ENCODE results near the gene HDHD5.
A peak's percentile ranks its signal among the peaks of the same experiment; 100 is the strongest.

Gene HDHD5

DNA sequence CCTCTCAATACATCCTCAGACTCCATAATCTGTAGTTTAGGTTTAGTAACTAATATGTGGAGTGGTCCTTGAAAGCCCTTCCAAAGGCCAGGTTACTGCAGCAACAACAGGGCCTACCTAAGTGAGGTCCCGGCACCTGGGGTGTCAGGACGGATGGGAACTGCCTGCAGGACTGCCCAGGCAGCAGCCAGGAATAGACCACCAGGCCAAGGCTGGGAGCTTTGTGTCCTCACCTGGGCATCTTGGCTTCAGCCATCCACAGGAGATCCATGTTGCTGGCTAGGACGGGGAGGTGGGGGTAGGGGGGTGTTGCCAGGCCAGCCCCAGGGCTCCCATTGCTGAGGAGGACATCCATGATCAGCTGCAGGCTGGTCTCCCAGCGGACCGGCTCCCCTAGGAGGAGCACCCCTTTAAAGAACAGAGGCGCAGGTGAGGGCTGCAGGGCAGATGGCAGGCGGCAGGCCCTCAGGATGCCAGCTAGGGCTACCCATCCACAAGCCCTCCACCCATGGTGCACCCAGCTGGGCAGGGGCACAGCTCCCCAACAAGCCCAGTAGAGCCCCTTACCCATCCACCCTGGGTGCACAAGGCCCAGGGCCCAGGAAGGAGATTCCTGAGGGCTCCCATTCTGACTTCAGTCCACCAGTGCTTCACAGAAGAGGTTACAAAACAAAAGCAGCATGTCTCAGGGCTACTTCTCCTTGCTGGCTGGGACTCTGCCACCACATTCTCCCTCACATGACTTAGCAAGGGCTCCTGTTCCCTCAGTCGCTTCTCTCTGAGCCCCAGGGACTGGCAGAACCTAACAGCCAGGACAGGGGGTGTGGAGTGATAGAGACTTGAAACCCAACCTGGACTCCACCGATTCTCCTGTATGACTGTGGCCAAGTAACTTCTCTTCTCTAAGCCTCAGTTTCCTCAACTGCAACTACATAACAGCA, 18.0 kb downstream of the HDHD5 start:
- Mint-ChIP-seq H3K27ac (no peak overlapping the region), H3K4me3 (no peak overlapping the region), H3K9me3 (no peaks in the 10 kb centered on the region), H3K36me3 (ENCODE audit: low read depth) (peaks cover 25% of the 10 kb centered on the region), H3K27me3 (ENCODE audit: low read depth) (no peaks in the 10 kb centered on the region), H3K4me1 (ENCODE audit: low read depth) (no peaks in the 10 kb centered on the region)

DNA sequence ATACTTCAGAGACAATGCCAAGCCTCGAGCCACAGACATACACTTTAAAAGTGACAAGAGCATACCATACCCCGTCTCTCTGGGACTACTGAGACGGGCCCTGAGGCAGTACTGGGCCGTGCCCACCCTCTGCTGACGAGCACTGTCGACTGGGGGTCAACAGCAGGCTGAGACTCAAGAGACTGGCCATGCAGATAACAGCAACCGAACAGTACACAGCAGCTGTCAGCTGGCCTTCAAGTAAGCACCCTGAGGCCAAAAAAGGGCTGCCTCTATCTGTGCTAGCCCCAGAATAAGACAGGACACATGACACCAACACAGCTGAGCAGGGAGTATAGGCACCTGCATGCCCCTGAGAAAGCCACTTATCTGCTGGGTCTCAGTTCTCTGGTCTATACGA, 19.1 kb downstream of the HDHD5 start:
- H3K4me1 Mint-ChIP-seq (ENCODE audit: low read depth) = no peaks in the 10 kb centered on the region
- H3K27me3 Mint-ChIP-seq (ENCODE audit: low read depth) = no peaks in the 10 kb centered on the region
- H3K9me3 Mint-ChIP-seq = no peaks in the 10 kb centered on the region
- no peak overlapping the region for H3K27ac Mint-ChIP-seq
- no peak overlapping the region for H3K4me3 Mint-ChIP-seq
- peaks cover 22% of the 10 kb centered on the region for H3K36me3 Mint-ChIP-seq (ENCODE audit: low read depth)

DNA sequence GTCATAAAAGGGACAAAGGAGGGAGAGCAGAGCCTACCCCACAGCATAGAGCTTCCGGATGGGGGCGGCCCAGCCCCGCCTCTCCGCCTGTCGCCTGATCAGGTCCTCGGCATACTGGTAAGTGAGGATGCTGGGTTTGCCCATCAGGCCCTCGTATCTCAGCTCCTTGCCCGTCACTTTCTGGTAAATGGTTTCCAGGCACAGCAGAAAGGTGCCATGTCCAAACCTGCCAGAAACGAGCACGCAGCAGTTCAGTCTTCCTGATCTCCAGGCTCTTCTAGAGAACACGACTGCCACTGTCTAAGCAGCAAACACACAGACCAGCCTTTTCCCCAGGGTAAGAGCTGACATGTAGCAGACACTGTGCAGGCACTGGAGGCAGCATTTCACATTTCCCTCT, 20.6 kb downstream of the HDHD5 start:
- Mint-ChIP-seq H3K27ac (no peak overlapping the region), H3K4me1 (ENCODE audit: low read depth) (no peaks in the 10 kb centered on the region), H3K4me3 (no peak overlapping the region), H3K27me3 (ENCODE audit: low read depth) (no peaks in the 10 kb centered on the region), H3K9me3 (no peaks in the 10 kb centered on the region), H3K36me3 (ENCODE audit: low read depth) (peaks cover 19% of the 10 kb centered on the region)

DNA sequence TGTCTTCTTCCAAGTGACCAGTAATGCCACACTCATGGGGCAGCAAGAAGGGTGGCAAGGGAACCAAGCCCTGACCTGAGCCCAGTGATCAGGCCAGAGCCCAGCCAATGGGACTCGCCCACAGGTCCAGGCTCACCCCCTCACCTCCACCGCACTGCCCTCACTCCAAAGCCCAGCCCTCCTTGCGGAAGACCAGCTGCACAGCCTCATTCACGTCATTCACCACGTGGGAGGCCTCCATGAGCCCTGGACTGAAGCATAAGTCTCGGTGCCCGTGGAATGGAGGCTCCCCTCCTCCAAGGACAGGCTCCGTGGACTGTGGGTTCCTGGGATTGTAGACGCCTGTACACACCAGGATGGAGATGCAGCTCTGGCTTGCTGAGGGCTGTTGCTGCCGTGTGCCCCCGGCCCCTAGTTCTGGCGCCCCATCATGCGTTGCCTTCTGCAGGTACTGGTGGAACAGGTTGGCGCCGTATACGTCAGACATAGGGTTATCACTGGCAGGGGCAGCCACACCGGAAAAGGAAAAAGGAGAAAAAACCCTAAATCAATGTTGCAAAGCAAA, 21.1 kb downstream of the HDHD5 start:
- Mint-ChIP-seq H3K27ac (no peak overlapping the region), H3K27me3 (ENCODE audit: low read depth) (no peaks in the 10 kb centered on the region), H3K36me3 (ENCODE audit: low read depth) (peaks cover 16% of the 10 kb centered on the region), H3K4me1 (ENCODE audit: low read depth) (no peaks in the 10 kb centered on the region), H3K4me3 (no peak overlapping the region), H3K9me3 (no peaks in the 10 kb centered on the region)

DNA sequence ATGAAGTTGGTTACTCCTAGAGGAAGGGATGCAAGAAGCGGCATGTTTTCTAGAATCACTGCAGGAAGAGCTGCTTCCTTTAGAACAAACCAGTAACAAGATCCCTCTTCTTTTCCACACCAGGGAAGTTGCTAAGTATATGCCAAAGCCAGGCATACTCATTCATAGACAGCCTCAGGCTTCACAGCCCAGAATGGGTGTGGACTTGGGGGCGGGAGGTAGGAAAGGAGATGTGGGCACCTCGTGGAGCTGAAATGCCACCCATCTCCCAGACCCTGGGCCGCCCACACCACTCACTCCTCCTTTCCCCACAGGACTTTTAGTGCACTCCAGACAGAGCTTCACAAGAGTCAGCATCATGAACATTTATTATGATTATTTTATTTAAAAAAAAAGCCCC, 21.9 kb downstream of the HDHD5 start:
- no peaks in the 10 kb centered on the region for H3K27me3 Mint-ChIP-seq (ENCODE audit: low read depth)

DNA sequence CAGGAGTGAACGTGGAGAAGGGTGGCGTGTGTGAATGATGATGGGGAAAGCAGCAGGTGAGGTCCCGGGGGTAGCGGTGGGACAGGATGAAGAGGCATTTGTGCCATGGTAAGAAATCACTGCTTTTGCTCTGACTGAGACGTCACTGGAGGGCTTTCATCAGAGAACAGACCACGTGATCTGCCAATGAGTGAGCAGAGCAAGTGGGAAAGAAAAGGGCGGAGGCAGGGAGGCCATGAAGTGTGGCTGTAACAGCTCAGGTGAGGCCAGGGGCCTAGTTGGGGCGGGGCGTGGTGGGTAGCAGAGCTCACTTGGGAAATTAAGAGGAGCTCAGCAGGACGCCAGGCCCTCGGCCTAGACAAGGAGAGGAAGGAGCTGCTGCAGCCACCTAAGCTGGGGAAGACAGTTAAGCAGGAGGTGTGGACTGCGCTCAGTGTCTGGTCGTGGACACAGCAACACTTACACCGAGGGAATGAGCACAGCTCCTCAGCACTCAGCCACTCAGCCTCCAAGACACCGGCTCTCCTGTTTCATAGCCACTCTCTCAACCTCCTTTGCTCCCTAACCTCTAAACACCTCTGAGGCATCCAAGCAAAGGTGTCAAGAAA, 23.8 kb downstream of the HDHD5 start:
- peaks cover 1% of the 10 kb centered on the region for H3K4me1 Mint-ChIP-seq (ENCODE audit: low read depth)
- peaks cover 7% of the 10 kb centered on the region for H3K36me3 Mint-ChIP-seq (ENCODE audit: low read depth)
- H3K9me3 Mint-ChIP-seq = no peaks in the 10 kb centered on the region
- H3K27ac Mint-ChIP-seq = no peak overlapping the region
- no peak overlapping the region for H3K4me3 Mint-ChIP-seq
- peaks cover 2% of the 10 kb centered on the region for H3K27me3 Mint-ChIP-seq (ENCODE audit: low read depth)

More for the DNA sequence above, 21.9 kb downstream of the HDHD5 start:
- H3K4me1 Mint-ChIP-seq (ENCODE audit: low read depth) = no peaks in the 10 kb centered on the region
- peaks cover 11% of the 10 kb centered on the region for H3K36me3 Mint-ChIP-seq (ENCODE audit: low read depth)
- H3K4me3 Mint-ChIP-seq = no peak overlapping the region
- H3K27ac Mint-ChIP-seq = no peak overlapping the region
- H3K9me3 Mint-ChIP-seq = no peaks in the 10 kb centered on the region

DNA sequence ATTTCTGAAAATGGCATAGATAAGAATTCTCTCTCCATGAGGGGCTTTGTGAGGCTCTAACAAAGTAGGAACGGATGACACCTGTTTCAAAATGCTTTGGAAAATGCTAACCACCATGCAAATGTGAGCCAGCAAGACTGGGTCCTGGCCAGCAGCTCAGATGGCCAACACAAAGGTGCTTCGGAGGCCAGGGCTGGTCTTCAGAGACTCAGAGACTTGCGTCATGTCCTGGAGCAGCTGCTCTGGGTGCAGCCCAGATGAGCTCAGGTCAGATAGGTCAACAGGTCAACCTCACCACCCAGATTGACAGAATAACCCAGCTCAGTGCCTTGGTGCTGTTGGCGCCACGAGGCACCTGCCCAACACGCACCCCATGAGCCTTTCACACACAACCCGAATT, 25.9 kb downstream of the HDHD5 start:
- Mint-ChIP-seq H3K36me3 (ENCODE audit: low read depth) (peaks cover 2% of the 10 kb centered on the region), H3K27ac (no peak overlapping the region), H3K4me3 (no peak overlapping the region), H3K9me3 (no peaks in the 10 kb centered on the region), H3K27me3 (ENCODE audit: low read depth) (peaks cover 16% of the 10 kb centered on the region), H3K4me1 (ENCODE audit: low read depth) (peaks cover 2% of the 10 kb centered on the region)

DNA sequence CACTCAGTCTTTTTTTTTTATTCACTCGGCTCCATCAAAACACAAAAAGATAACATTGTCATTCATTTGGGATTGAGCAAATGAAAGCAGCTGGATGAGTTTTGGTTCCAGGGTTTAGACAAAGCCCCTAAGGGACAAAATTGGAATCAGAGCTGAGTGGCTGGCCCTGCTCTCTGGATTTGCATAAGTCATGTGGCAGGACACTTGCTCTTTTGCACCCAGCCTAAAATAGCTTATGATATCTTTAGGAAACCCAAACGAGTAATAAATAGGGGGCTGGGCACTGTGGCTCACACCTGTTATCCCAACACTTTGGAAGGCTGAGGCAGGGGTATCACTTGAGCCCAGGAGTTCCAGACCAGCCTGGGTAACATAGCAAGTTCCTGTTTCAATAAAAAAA, 27.0 kb downstream of the HDHD5 start:
- H3K27me3 Mint-ChIP-seq (ENCODE audit: low read depth) = peaks cover 16% of the 10 kb centered on the region
- no peaks in the 10 kb centered on the region for H3K36me3 Mint-ChIP-seq (ENCODE audit: low read depth)
- H3K4me3 Mint-ChIP-seq = no peak overlapping the region
- H3K27ac Mint-ChIP-seq = no peak overlapping the region
- H3K9me3 Mint-ChIP-seq = no peaks in the 10 kb centered on the region
- peaks cover 2% of the 10 kb centered on the region for H3K4me1 Mint-ChIP-seq (ENCODE audit: low read depth)

DNA sequence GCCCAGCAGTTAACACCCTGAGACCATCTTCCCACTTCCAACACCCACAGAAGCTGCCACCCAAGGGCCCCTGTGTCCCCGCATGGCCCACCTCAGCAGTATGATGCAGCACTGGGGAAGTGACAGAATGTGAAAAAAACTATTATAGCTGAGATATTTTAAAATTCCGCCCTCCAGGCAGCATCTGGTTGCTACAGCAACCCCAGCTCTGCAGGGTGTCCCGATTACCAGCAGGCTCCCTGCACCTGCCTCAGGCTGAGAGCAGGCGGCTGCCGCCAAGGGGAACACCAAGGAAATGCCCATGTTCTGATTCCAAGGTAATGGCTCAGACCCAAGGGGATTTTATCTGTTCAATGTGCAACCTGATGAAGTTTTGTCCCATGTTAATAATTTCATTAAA, 27.4 kb downstream of the HDHD5 start:
- Mint-ChIP-seq H3K27ac (no peak overlapping the region), H3K36me3 (ENCODE audit: low read depth) (no peaks in the 10 kb centered on the region), H3K4me1 (ENCODE audit: low read depth) (peaks cover 2% of the 10 kb centered on the region), H3K9me3 (no peaks in the 10 kb centered on the region), H3K4me3 (no peak overlapping the region), H3K27me3 (ENCODE audit: low read depth) (peaks cover 21% of the 10 kb centered on the region)

DNA sequence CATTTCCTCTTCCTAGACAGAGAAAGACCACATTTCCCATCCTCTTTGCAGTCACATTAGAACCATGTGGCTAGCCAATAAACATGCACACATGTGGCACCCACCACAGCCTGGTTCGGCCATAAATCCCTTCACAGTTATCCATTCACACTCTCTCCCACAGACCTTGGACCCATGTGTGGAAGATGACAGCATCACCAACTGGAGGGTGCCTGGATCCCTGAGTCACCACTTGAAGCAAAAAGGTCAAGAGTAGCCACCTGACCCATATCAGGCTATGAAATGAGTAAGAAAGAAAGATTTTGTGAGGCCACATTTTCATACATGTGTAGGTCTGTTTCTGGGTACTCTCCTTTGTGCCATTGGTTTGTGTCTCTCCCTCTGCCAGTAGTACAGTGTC, 28.9 kb downstream of the HDHD5 start:
- Mint-ChIP-seq H3K4me3 (no peak overlapping the region), H3K4me1 (ENCODE audit: low read depth) (peaks cover 2% of the 10 kb centered on the region), H3K27ac (no peak overlapping the region), H3K27me3 (ENCODE audit: low read depth) (peaks cover 24% of the 10 kb centered on the region), H3K9me3 (no peaks in the 10 kb centered on the region), H3K36me3 (ENCODE audit: low read depth) (no peaks in the 10 kb centered on the region)

DNA sequence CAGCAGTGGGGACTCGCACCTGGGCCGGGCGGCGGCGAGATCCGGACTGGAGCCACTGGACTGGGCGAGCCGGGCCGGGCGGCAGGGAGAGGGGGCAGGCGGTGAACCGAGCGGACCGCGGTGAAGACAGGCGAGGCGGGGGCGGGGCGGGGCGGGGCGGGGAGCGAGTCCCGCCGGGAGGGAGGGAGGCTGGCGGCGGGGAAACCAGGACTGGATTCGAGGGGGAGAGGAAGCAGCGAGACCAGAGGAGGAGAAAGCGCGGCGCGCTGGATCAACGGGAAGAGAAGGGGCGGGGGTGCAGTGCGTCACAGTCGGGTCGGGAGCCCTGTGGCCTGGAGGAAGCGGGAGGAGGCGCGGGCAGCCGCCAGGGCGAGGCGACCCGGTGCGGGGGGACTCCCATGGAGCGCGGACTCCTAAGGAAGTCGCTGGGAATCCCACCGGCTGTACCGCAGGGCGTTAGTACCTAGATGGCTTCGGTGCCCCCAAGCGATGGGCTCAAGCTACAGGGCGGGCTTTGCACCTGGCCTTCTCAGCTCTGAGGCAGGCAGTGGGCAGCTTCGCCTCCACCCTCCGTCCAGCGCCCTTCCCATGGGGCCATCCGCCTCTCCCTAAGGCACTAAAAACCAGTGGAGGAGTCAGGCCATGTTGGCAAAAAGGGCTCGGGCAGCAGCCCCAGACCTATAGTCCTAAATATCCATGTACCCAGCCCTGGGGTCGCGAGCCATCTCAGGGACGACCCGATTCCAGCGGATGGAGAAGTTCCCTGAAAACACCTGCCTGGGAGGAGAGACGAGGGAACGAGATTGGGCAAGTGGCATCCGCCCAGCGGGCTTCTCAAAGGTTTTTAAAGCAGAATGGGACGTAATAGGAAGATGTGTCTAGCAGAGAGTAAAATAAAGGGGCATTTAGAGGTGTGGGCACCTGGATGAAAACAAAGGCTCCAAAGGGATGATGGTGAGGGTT, 37.6 kb downstream of the HDHD5 start, which contains the start of gene TMEM121B:
TSS of gene TMEM121B (minus strand) at position 128 of the 963 bp plus-strand sequence. CDS start 233 bp downstream, outside the sequence.
- Mint-ChIP-seq H3K9me3 (no peaks in the 10 kb centered on the region), H3K4me1 (ENCODE audit: low read depth) (peaks cover 28% of the 10 kb centered on the region), H3K36me3 (ENCODE audit: low read depth) (peaks cover 1% of the 10 kb centered on the region), H3K27ac (no peak within 1 kb of the TSS), H3K4me3 (peak within 1 kb of the TSS; percentile 56), H3K27me3 (ENCODE audit: low read depth) (peaks cover 46% of the 10 kb centered on the region)

DNA sequence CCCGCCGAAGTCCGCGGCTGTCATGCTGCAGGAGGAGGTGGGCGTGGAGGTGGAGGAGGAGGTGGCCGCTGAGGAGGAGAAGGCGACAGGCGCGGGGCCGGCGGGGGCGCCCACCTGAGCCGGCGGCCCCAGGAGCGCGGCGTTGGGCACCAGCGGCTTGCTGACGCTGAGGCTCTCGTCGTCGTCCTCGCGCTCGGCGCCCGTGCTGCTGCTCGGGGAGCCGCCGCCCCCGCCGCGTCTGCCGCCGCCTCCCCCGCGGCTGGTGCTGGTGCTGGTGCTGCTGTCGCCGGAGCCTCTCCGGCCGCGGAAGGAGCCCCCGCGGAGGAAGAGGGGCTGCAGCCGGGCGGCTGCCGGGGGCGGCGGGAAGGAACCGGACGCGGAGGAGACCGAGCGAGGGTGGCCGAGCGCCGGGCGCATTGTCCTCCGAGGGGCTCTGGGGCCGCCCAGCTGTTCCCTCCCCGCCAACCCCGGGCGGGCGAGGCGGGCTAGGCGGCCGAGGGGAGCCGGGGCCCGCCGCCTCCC, 38.3 kb downstream of the HDHD5 start:
- no peaks in the 10 kb centered on the region for H3K9me3 Mint-ChIP-seq
- no peak overlapping the region for H3K27ac Mint-ChIP-seq
- H3K36me3 Mint-ChIP-seq (ENCODE audit: low read depth) = peaks cover 1% of the 10 kb centered on the region
- no peak overlapping the region for H3K4me3 Mint-ChIP-seq
- H3K4me1 Mint-ChIP-seq (ENCODE audit: low read depth) = peaks cover 36% of the 10 kb centered on the region
- peaks cover 44% of the 10 kb centered on the region for H3K27me3 Mint-ChIP-seq (ENCODE audit: low read depth)

DNA sequence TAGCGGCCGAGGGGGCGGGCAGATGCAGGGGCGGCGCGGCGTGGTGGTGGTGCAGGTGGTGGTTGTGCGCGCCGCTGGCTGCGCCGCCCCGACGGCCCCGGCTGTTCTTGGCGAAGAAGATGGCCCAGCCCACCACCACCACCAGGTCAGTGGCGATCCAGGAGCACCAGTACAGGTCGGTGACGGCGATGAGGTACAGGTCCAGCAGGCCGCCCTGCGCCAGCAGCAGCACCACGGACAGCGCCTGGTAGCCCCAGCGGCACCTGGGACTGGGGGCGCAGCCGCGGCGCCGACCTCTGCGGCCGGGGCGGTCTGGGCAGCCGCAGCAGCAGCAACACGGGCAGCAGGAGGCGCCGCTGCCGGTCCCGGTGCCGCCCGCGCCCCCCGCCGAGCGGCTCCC, 38.8 kb downstream of the HDHD5 start:
- peaks cover 1% of the 10 kb centered on the region for H3K36me3 Mint-ChIP-seq (ENCODE audit: low read depth)
- H3K27me3 Mint-ChIP-seq (ENCODE audit: low read depth) = peaks cover 44% of the 10 kb centered on the region
- H3K4me3 Mint-ChIP-seq = no peak overlapping the region
- H3K27ac Mint-ChIP-seq = no peak overlapping the region
- H3K9me3 Mint-ChIP-seq = no peaks in the 10 kb centered on the region
- H3K4me1 Mint-ChIP-seq (ENCODE audit: low read depth) = peaks cover 41% of the 10 kb centered on the region

All from T-helper 1 cell treated with Interleukin-12 subunit alpha and Interleukin-12 subunit beta and Interleukin-4 antibody, amounts not matched to agents 30 μg/mL and 1 μg/mL, for 36 hours (primary cell).